Heart left ventricle (tissue), 13 donors: ENCODE measurements around the gene GGACT.

ENCODE experiments used
- POLR2A ChIP-seq, 2 donors: fragments of 450-650 bp; IDR thresholded peaks; one replicate each; pipeline ENCODE4 v1.6.1; 2017; ENCODE audit warnings: antibody characterized with exemption in 2 of 2, mild to moderate bottlenecking in 2 of 2, moderate library complexity in 2 of 2
- TF ChIP-seq, protein P1 (sequence below), 12 donors: fragments of 200-600 bp; sonication (generic) in 4 of 12; IDR thresholded peaks; one replicate each; pipeline versions ENCODE4 v1.5.0 to v1.8.0; 2018 to 2022; ENCODE audit warnings: antibody characterized with exemption in 12 of 12, mild to moderate bottlenecking in 5 of 12
- donor health status: ischemic (EF 13 %, LVEDD 7.1; RV severe dilation, severe dysfunction).
- donor health status: DM: no; HTN: yes; CAD: no.
- donor health status: DM: no; HTN: no; CAD: no.
- donor health status: ischemic (EF 25% LVEDD 6.9; RV normal size, moderate dysfunction).
- donor health status: ischemic (EF 25% LVEDD 5.7; RV mildly dilated, moderate dysfunction).
- donor health status: ischemic (EF 35%, LVEDD 5.7; RV mildly dilated, moderate dysfunction).
- donor health status: nonischemic (EF 11% LVEDD 7.7; RV severe dilation, severe dysfunction).
- donor health status: DM: yes; HTN: yes; CAD: no.
- donor health status: PGD.
- donor health status: ischemic (EF 29% LVEDD 5.4; RV normal size, mild dysfunction).
- donor health status: nonischemic (EF 23%, LVEDD 6.1; RV moderate dilation, normal function).

DNA sequence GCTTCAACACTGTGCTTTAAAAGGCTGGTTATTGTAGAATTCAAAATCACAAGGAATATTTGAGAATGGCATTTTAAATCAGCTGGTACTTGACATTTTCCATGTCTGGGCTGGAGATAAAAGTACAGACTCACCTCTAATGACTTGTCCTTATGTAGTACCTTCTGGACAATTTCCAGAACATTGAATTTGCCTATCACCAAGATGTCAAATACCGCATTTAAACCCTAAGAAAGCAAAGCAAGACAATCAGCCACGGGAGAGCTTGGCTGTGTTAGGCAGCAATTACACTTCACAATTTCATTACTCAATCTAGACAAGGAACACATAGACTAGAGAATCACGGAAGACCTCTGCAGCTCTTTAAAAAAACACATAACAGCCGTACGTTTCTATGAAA, 49.2 kb upstream of the GGACT start:
- TF ChIP-seq, protein P1, sequence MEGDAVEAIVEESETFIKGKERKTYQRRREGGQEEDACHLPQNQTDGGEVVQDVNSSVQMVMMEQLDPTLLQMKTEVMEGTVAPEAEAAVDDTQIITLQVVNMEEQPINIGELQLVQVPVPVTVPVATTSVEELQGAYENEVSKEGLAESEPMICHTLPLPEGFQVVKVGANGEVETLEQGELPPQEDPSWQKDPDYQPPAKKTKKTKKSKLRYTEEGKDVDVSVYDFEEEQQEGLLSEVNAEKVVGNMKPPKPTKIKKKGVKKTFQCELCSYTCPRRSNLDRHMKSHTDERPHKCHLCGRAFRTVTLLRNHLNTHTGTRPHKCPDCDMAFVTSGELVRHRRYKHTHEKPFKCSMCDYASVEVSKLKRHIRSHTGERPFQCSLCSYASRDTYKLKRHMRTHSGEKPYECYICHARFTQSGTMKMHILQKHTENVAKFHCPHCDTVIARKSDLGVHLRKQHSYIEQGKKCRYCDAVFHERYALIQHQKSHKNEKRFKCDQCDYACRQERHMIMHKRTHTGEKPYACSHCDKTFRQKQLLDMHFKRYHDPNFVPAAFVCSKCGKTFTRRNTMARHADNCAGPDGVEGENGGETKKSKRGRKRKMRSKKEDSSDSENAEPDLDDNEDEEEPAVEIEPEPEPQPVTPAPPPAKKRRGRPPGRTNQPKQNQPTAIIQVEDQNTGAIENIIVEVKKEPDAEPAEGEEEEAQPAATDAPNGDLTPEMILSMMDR (IDR thresholded peaks at IDR 0.05), result no peak
- no peak for TF ChIP-seq POLR2A (IDR thresholded peaks at IDR 0.05)
